Stimulated activated CD4-positive, alpha-beta T cell treated with anti-CD3 and anti-CD28 coated beads, Interleukin-1b, Interleukin-23, amount 100 ng/mL, for 24 hours (primary cell): Measurements from ENCODE around the gene ICAM5.
A peak's percentile ranks its signal among the peaks of the same experiment; 100 is the strongest.

Source experiments
- DNase-seq, 4 experiments: peaks; one replicate each; pipeline ENCODE4 v3.0.0-alpha.2; 2020; ENCODE audit warnings: low read depth in 4 of 4, low spot score in 1 of 4

Gene ICAM5

DNA sequence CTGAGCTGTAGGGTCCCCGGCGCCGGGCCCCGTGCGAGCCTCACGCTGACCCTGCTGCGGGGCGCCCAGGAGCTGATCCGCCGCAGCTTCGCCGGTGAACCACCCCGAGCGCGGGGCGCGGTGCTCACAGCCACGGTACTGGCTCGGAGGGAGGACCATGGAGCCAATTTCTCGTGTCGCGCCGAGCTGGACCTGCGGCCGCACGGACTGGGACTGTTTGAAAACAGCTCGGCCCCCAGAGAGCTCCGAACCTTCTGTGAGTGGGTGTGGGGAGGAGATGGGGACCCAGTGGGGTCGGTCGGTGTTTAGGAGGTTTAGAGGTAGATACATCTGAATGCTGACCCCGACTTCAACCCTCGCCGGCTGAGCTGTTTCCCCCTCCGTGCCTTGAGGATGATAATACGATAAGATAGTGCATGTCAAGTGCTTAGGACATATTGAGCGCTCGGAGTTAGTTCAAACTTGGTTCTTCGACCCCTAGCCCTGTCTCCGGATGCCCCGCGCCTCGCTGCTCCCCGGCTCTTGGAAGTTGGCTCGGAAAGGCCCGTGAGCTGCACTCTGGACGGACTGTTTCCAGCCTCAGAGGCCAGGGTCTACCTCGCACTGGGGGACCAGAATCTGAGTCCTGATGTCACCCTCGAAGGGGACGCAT lies 1.9 kb downstream of the ICAM5 start:
- DNase-seq = no peak

- DNase-seq = peak in 2 of 4 experiments; percentile 54 to 75
Observed at GRCh38 chr19:10292206-10292788, 2.5 kb downstream of the ICAM5 start.

- no peak for DNase-seq
Observed at GRCh38 chr19:10292789-10293636, 3.3 kb downstream of the ICAM5 start.

DNA sequence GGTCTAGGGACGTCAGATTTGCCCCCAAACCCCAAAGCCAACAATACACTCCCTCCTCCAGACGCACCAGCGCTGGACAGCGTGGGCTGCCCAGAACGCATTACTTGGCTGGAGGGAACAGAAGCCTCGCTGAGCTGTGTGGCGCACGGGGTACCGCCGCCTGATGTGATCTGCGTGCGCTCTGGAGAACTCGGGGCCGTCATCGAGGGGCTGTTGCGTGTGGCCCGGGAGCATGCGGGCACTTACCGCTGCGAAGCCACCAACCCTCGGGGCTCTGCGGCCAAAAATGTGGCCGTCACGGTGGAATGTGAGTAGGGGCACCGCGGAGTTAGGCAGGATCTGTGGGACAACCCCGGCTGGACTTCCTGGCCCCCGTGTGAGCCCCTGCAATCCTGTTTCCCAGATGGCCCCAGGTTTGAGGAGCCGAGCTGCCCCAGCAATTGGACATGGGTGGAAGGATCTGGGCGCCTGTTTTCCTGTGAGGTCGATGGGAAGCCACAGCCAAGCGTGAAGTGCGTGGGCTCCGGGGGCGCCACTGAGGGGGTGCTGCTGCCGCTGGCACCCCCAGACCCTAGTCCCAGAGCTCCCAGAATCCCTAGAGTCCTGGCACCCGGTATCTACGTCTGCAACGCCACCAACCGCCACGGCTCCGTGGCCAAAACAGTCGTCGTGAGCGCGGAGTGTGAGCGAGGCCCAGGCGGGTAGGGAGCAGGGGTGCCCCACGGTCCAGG lies 4.0 kb downstream of the ICAM5 start:
- DNase-seq = no peak

DNA sequence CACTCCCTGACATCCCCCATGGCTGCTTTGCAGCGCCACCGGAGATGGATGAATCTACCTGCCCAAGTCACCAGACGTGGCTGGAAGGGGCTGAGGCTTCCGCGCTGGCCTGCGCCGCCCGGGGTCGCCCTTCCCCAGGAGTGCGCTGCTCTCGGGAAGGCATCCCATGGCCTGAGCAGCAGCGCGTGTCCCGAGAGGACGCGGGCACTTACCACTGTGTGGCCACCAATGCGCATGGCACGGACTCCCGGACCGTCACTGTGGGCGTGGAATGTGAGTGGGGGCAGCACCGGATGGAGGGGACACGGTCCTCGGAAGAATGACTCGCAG lies 4.6 kb downstream of the ICAM5 start:
- DNase-seq = no peak

- DNase-seq = no peak
Observed at GRCh38 chr19:10295305-10295846, 5.6 kb downstream of the ICAM5 start.

DNA sequence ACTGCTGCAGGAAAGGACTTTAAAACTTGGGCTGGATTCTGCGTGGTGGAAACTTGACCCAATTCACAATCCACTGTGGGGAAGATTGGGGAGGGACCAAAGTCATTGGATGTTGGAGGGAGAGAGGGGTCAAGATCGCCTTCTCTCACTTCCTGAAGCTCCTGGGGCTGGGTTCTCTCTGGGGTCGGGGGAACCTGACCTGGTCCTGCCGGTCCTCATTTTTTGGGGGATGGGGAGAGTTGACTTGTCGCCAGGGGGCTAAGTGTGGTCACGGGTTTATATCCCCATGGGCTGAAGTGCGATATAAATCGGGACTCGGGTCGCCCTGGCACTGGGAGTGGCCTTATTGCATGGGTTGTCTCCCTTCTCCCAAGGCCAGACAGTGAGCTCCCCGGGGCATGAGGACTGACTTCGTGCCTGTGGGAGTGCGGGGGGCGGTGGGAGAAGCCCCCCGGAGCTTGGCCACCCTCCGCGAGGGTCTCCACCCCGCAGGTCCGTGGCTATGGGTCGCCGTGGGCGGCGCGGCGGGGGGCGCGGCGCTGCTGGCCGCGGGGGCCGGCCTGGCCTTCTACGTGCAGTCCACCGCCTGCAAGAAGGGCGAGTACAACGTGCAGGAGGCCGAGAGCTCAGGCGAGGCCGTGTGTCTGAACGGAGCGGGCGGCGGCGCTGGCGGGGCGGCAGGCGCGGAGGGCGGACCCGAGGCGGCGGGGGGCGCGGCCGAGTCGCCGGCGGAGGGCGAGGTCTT lies 6.3 kb downstream of the ICAM5 start:
- no peak for DNase-seq

GRCh38 chr19:10299545-10300458 lies 10.1 kb downstream of the ICAM5 start:
- no peak for DNase-seq

GRCh38 chr19:10305139-10305806 lies 15.5 kb downstream of the ICAM5 start:
- DNase-seq = no peak

- DNase-seq = no peak
Observed at GRCh38 chr19:10306327-10306726, 16.6 kb downstream of the ICAM5 start.

GRCh38 chr19:10309423-10309822 lies 19.7 kb downstream of the ICAM5 start, which contains the start of gene ZGLP1:
Gene ZGLP1 (minus strand): TSS chr19:10309815.
- no peak for DNase-seq

DNA sequence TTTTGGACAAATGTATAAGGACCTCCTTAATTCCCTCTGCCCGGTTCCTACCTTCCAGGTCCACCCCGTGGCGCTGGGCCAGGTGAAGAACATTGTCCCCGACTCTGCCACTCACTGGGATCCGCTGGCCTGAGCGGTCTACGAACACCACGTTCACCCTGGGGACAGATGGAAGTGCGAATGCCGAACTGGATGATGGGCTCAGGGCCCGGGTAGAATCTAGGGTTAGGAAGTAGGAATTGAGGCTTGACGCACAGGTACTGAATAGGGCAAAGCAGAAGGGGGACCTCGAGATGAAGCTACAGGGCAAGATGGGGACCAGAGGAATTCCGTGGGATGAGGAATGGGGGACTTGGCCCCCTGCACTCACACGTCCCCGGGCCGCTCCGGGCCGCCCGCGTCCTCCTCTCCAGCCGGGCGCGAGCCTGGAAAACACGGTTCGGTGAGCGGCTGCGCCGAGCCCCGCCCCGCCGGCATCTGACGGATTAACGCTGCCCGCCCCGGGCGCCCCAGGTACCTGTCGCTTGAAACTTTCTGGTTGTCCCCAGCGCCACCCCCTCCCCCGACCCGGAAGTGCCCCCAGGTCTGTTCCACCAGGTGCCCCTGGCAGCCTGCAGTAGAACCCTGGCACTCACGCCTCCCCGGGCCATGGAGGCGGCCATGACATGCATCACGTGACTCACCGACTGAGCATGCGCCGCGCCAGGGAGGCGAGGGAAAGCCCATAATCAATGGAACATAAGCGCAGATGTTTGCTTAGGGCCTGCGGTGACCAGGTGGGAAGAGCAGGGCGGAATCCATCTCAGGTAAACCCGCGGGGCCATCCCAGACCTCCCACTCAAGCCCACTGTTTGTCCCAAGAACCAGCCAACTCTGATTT lies 25.8 kb downstream of the ICAM5 start, which contains the start of gene FDX2:
Gene FDX2 (minus strand): TSS at position 681 of the 880 bp plus-strand sequence. CDS start 19 bp downstream, at position 662.
- DNase-seq = peak; percentile 82 to 89 (median 86)

DNA sequence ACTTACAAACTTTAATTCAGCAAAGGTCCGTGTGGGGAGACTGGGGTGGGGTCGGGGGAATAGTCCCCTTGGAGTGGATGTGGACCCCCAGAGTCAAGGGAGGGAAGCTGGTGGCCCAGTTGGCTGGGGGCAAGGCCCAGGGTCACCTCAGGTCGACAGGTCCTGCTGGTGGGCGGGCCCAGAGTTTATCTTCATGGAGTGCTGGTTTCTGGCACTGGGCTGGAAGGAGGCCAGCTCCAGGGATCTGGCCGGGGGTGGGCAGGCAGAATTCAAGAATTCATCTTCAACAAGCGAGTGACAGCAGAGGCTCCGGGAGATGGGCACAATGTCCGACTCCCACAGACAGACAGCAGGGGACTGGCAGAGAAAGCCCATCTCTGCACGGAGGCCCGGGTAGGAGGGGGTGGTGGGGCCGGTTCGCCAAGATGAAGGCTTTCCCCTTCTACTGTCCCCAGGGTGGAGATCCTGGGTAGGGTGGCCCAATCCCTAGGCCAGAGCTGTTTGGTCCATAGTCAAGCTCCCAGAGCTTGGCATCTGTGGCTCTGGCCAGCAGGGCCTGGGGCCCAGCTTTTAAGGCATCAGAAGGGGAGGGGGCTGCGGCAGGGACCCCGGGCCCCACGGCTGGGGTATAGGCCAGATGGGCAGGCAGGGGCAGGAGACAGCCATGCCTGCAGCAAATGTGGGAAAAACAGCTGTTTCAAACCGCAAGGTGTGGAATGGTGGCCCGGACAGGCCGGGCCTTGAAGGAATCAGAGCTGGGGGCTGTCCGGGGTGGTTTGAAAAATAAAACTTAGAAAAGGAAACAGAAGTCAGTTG lies 26.7 kb downstream of the ICAM5 start:
- DNase-seq = no peak

DNA sequence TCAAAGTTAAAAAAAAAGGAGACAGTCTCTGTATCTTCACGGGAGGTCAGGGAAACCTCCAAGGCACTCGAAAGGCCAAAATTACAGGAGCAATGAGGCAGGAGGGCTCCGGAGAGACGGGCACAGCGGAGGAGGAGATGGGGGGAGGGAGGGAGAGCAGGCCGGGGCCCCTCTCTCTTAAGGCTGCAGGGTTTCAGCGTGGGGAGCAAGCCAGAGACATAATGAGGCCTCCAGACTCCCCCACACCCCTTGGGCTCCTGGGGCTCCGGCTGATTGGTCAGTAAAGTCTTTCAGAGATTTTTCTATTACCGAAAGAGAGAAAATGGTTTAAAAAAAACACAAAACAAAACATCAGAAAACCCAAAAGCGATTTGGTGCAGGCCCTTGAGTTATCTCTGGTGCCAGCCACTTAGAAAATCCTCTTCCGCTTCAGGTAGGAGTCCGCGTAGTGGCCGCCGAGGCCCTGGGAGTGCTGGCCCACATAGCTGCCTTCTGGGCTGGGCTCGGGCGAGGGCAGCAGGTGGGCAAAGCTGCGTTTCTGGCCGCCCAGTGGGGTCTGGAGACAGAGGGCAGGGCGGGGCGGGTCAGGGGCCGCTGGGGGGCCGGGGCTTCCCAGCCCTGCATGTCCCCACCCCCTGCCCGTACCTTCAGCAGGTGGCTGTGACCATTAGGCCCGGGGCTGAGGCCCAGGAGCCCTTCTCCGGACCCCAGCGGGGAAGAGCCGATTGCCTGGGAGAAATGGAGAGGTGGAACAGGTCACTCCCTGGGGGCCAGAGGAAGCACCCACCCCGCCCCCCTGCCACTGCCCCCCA lies 27.5 kb downstream of the ICAM5 start:
- DNase-seq = no peak

DNA sequence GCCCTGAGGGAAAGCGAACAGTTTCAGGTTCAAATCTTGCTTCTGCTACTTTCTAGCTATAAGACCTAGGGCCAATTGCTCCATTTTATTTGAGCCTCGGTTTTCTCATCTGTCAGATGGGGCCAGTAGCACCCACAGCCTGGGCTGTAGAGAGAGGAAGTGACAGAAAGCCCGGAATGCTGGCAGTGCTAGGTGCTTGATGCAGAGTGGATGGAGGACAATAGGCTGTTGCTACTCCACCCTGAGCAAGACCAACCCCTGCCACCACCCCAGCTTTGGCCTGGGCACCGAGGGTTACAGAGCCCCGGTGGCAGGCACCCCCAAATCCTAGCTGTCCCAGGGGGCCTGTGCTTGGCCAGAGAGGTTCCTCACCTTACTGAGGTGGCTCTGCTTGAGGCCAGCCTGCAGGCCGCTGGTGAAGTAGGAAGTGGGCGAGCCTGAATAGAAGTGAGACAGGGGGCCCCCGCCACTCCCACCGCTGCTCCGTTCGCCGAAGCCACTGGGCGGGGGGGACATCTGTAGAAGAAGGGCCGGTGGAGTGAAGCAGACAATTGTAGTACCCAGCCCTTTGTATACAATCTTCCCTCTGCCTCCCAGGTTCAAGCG lies 28.2 kb downstream of the ICAM5 start:
- no peak for DNase-seq
